SK-N-SH (cell line): ENCODE data around the gene ATP5F1E. TPM values are rescaled to one million over a fixed set of nuclear protein-coding genes. Genes with fewer than 3 reads are reported as not detected.

Experiments
- CTCF ChIA-PET: fragments of 300-600, 350-600 bp; formaldehyde crosslinking; extraction: SDS; loops from one replicate; lab custom pipeline; 2021; lab: Yijun Ruan, JAX
- POLR2A ChIA-PET: fragments of 350-600 bp; sonication (Branson Sonifier 250); formaldehyde crosslinking; extraction: SDS; loops from one replicate; lab custom pipeline; 2020; ENCODE audit warnings: antibody characterized with exemption, inconsistent platforms; lab: Yijun Ruan, JAX
- DNase-seq: peaks from one replicate; pipeline ENCODE4 v3.0.0; 2012
- H2AFZ ChIP-seq: fragments of 200-600 bp; sonication (generic); 2 replicates; pipeline ENCODE4 v1.8.1; 2016; ENCODE audit warnings: antibody characterized with exemption, mild to moderate bottlenecking, low read depth
- H3F3A ChIP-seq: fragments of 200-600 bp; sonication (generic); replicated peaks from 2 replicates; pipeline ENCODE3; 2016; ENCODE audit warnings: antibody characterized with exemption, mild to moderate bottlenecking; ENCODE audit not compliant: insufficient read depth
- H3K27ac ChIP-seq, 2 experiments: fragments of 200-500 bp in 1 of 2; fragments of 200-600 bp in 1 of 2; sonication (Bioruptor generic) in 1 of 2; sonication (generic), shearing (Covaris generic) in 1 of 2; 2 replicates each; pipeline versions ENCODE4 v1.5.1 to v1.6.1; 2014 to 2016; ENCODE audit warnings: low read depth in 2 of 2, inconsistent platforms in 1 of 2, low read length in 1 of 2, mild to moderate bottlenecking in 1 of 2, mixed read lengths in 1 of 2
- H3K27me3 ChIP-seq: fragments of 200-600 bp; sonication (generic), shearing (Covaris generic); 2 replicates; pipeline ENCODE4 v1.6.1; 2016; ENCODE audit warnings: mixed run types; ENCODE audit not compliant: insufficient read depth
- H3K36me3 ChIP-seq, 2 experiments: fragments of 200-500 bp in 1 of 2; fragments of 200-600 bp in 1 of 2; sonication (Bioruptor generic) in 1 of 2; sonication (generic) in 1 of 2; replicated peaks in 1 of 2; 2 replicates each; pipeline versions ENCODE3 to v1.5.1; 2014 to 2016; ENCODE audit warnings: low read length in 1 of 2, mild to moderate bottlenecking in 1 of 2; ENCODE audit not compliant: insufficient read depth in 2 of 2, control insufficient read depth in 1 of 2
- H3K4me1 ChIP-seq, 2 experiments: fragments of 200-500 bp in 1 of 2; fragments of 200-600 bp in 1 of 2; sonication (Bioruptor generic) in 1 of 2; sonication (generic), shearing (Covaris generic) in 1 of 2; 2 replicates each; pipeline versions ENCODE4 v1.5.1 to v1.6.1; 2014 to 2016; ENCODE audit warnings: low read depth in 1 of 2, low read length in 1 of 2, mixed run types in 1 of 2; ENCODE audit not compliant: insufficient read depth in 2 of 2, control insufficient read depth in 1 of 2
- H3K4me2 ChIP-seq: fragments of 200-600 bp; sonication (generic), shearing (Covaris generic); 2 replicates; pipeline ENCODE4 v1.6.1; 2017; ENCODE audit warnings: mixed run types
- H3K4me3 ChIP-seq, 2 experiments: fragments of 200-500 bp in 1 of 2; fragments of 200-600 bp in 1 of 2; sonication (Bioruptor generic) in 1 of 2; sonication (generic), shearing (Covaris generic) in 1 of 2; 2 replicates each; pipeline versions ENCODE4 v1.5.1 to v1.8.1; 2014 to 2016; ENCODE audit warnings: low read depth in 2 of 2, inconsistent platforms in 1 of 2, low read length in 1 of 2, mild to moderate bottlenecking in 1 of 2, mixed read lengths in 1 of 2, moderate library complexity in 1 of 2
- H3K79me2 ChIP-seq: fragments of 200-600 bp; sonication (generic); 2 replicates; pipeline ENCODE4 v1.8.1; 2017; ENCODE audit warnings: mild to moderate bottlenecking; ENCODE audit not compliant: insufficient read depth
- H3K9ac ChIP-seq: fragments of 200-600 bp; sonication (generic); 2 replicates; pipeline ENCODE4 v1.6.1; 2017; ENCODE audit warnings: mixed run types
- H3K9me2 ChIP-seq: fragments of 200-600 bp; sonication (generic); 2 replicates; pipeline ENCODE4 v1.6.1; 2017; ENCODE audit warnings: mixed run types
- H3K9me3 ChIP-seq: fragments of 200-600 bp; sonication (generic); 2 replicates; pipeline ENCODE4 v1.6.1; 2017; ENCODE audit warnings: mixed run types, mild to moderate bottlenecking, moderate library complexity
- H4K20me1 ChIP-seq: fragments of 200-600 bp; sonication (generic); 2 replicates; pipeline ENCODE4 v1.6.1; 2017; ENCODE audit warnings: mild to moderate bottlenecking, mixed run types; ENCODE audit not compliant: insufficient read depth
- ELF1 ChIP-seq: IDR thresholded peaks from 2 replicates; pipeline ENCODE4 v1.4.0; 2012
- EZH2phosphoT487 ChIP-seq: fragments of 200-600 bp; sonication (generic); IDR thresholded peaks from 2 replicates; pipeline ENCODE4 v1.6.1; 2017; ENCODE audit warnings: low read depth, mixed run types, mild to moderate bottlenecking, antibody characterized with exemption, moderate library complexity, borderline replicate concordance
- FOXJ3 ChIP-seq: sonication (generic); formaldehyde crosslinking; IDR thresholded peaks from 2 replicates; pipeline ENCODE4 v1.5.1; 2020; ENCODE audit warnings: mild to moderate bottlenecking, missing genetic modification reagents
- FOXM1 ChIP-seq: IDR thresholded peaks from 2 replicates; pipeline ENCODE4 v1.4.0; 2012; ENCODE audit warnings: low read depth, mild to moderate bottlenecking
- IRF3 ChIP-seq: fragments of 150-350 bp; IDR thresholded peaks from 2 replicates; pipeline ENCODE4 v1.6.1; 2016; ENCODE audit warnings: mild to moderate bottlenecking, low read depth, low read length
- MAX ChIP-seq: IDR thresholded peaks from 2 replicates; pipeline ENCODE4 v1.4.0; 2012; ENCODE audit warnings: low read depth
- MXI1 ChIP-seq: IDR thresholded peaks from 2 replicates; pipeline ENCODE4 v1.6.1; 2012; ENCODE audit warnings: mild to moderate bottlenecking, low read depth, low read length, improper control_type of control experiment
- POLR2AphosphoS5 ChIP-seq: IDR thresholded peaks from 2 replicates; pipeline ENCODE4 v1.6.1; 2012; ENCODE audit warnings: low read depth, low read length
- RAD21 ChIP-seq: IDR thresholded peaks from 2 replicates; pipeline ENCODE4 v1.6.1; 2012; ENCODE audit warnings: mild to moderate bottlenecking, low read length
- REST ChIP-seq: IDR thresholded peaks from 2 replicates; pipeline ENCODE4 v1.6.1; 2012; ENCODE audit warnings: mild to moderate bottlenecking, low read depth, low read length, moderate library complexity
- RFX5 ChIP-seq: IDR thresholded peaks from 2 replicates; pipeline ENCODE4 v1.6.1; 2012; ENCODE audit warnings: mild to moderate bottlenecking, improper control_type of control experiment, low read length
- SMC3 ChIP-seq: IDR thresholded peaks from 2 replicates; pipeline ENCODE4 v1.6.1; 2012; ENCODE audit warnings: low read depth, low read length, improper control_type of control experiment
- USF2 ChIP-seq: fragments of 150-350 bp; IDR thresholded peaks from 2 replicates; pipeline ENCODE4 v1.6.1; 2017; ENCODE audit warnings: antibody characterized with exemption, low read length, low read depth, borderline replicate concordance
- YY1 ChIP-seq: IDR thresholded peaks from 2 replicates; pipeline ENCODE4 v1.4.0; 2012; ENCODE audit warnings: low read depth, mild to moderate bottlenecking
- ZBTB33 ChIP-seq: IDR thresholded peaks from 2 replicates; pipeline ENCODE4 v1.4.0; 2012; ENCODE audit warnings: low read depth, borderline replicate concordance
- whole genome bisulfite sequencing: methylation state at CpG from one replicate; pipeline ENCODE4 v1.1.6; 2017; ENCODE audit warnings: low lambda C conversion rate; 5-methylcytosine and 5-hydroxymethylcytosine counted together
- polyA plus RNA-seq, 3 experiments: library from polyadenylated mRNA; depleted of rRNA; stranded (reverse); fragments of >200 nt; gene quantifications; 2 replicates each; pipeline ENCODE4 v1.2.3, GENCODE V29; 2012
- TF ChIP-seq, protein P1 (sequence below): fragments of 200-600 bp; sonication (generic); IDR thresholded peaks from 2 replicates; pipeline ENCODE4 v1.6.1; 2017; ENCODE audit warnings: antibody characterized with exemption, mild to moderate bottlenecking, moderate library complexity

ATP5F1E gene
- polyA plus RNA-seq, 1 of the 3 experiments (the other 2 are of a cell fraction), result 60.8 TPM

DNA sequence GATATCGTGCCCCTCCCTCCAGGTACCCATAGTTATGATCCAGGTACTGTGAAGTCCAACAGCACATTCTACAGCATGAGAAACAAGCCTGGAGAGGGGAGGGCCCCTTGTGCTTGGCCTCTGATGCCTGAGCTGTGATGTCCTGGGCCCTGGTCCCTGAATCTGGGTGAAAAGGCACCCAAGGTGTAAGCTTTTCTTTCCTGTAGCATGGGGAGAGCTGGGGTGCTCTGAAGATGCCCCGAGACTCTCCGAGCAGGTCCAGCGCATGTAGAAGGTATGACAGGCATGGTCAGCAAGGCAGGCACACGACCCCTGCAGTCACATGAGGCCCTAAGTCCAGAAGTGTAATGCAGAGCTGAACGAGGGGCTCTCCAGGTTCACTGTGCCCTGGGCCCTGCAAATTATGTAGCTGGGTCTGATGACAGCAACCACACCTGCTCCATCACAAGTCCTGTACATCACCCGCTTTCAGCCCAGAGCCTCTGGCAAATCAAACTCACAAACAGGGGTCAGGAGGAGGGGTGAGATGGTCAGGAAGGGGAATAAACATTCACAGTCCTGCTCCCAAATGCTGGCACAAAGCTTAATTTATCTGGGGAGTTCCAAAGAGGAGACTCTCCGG lies 23.3 kb downstream of the ATP5F1E start:
- no peaks in the 10 kb centered on the region for H3K9me3 ChIP-seq
- peaks cover 10 to 12% of the 10 kb centered on the region in 2 experiments; a peak in 3 of 4 replicates for H3K4me1 ChIP-seq
- no peak overlapping the region for H3K27ac ChIP-seq
- no peak for DNase-seq
- H3F3A ChIP-seq, result peaks cover 3% of the 10 kb centered on the region
- H3K27me3 ChIP-seq, result no peaks in the 10 kb centered on the region
- H3K4me3 ChIP-seq, result no peak overlapping the region
- 91% methylated on average over 5 of the region's 8 CpGs for WGBS
- H3K4me2 ChIP-seq, result no peak overlapping the region
- H2AFZ ChIP-seq, result no peak overlapping the region
- no peaks in the 10 kb centered on the region for H3K79me2 ChIP-seq
- POLR2A ChIA-PET, result interaction anchor here (0.6 kb wide), 1 partner anchor 27 kb away, joined by 3 read pairs; the partner anchor contains the start of gene NELFCD
- no peaks in the 10 kb centered on the region for H3K9me2 ChIP-seq
- CTCF ChIA-PET, result interaction anchor here (0.5 to 1.4 kb wide), 6 partner anchors 13 to 447 kb away, joined by 3 to 5 read pairs (median 3); no protein-coding TSS in a partner anchor
- no peaks in the 10 kb centered on the region for H4K20me1 ChIP-seq
- H3K9ac ChIP-seq, result no peak overlapping the region
- no peaks in the 10 kb centered on the region for H3K36me3 ChIP-seq
- TF ChIP-seq, protein P1, sequence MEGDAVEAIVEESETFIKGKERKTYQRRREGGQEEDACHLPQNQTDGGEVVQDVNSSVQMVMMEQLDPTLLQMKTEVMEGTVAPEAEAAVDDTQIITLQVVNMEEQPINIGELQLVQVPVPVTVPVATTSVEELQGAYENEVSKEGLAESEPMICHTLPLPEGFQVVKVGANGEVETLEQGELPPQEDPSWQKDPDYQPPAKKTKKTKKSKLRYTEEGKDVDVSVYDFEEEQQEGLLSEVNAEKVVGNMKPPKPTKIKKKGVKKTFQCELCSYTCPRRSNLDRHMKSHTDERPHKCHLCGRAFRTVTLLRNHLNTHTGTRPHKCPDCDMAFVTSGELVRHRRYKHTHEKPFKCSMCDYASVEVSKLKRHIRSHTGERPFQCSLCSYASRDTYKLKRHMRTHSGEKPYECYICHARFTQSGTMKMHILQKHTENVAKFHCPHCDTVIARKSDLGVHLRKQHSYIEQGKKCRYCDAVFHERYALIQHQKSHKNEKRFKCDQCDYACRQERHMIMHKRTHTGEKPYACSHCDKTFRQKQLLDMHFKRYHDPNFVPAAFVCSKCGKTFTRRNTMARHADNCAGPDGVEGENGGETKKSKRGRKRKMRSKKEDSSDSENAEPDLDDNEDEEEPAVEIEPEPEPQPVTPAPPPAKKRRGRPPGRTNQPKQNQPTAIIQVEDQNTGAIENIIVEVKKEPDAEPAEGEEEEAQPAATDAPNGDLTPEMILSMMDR, result no peak
- TF ChIP-seq REST, result no peak
- no peak for TF ChIP-seq MAX
- TF ChIP-seq POLR2AphosphoS5, result no peak
- TF ChIP-seq MXI1, result no peak
- TF ChIP-seq FOXM1, result no peak
- no peak for TF ChIP-seq YY1
- TF ChIP-seq FOXJ3 (CRISPR knock-in tag), result no peak
- TF ChIP-seq RAD21, result no peak
- no peak for TF ChIP-seq EZH2phosphoT487
- TF ChIP-seq USF2, result no peak
- TF ChIP-seq IRF3, result no peak
- no peak for TF ChIP-seq SMC3
- TF ChIP-seq ELF1, result no peak
- TF ChIP-seq RFX5, result no peak
- no peak for TF ChIP-seq ZBTB33
